Esophagus squamous epithelium (tissue), 4 donors: ENCODE data around the gene MESD.

Experiments
- POLR2A ChIP-seq, 4 donors: fragments of 450-650 bp; IDR thresholded peaks; one replicate each; pipeline ENCODE4 v1.6.1; 2017; ENCODE audit warnings: antibody characterized with exemption in 4 of 4, mild to moderate bottlenecking in 4 of 4, moderate library complexity in 3 of 4
- TF ChIP-seq, protein P1 (sequence below), 6 experiments: fragments of 450-650 bp in 4 of 6; fragments of 200-600 bp in 2 of 6; sonication (generic) in 2 of 6; IDR thresholded peaks; one replicate each; pipeline ENCODE4 v1.5.1; 2016 to 2019; ENCODE audit warnings: antibody characterized with exemption in 6 of 6, mild to moderate bottlenecking in 4 of 6, moderate library complexity in 4 of 6

DNA sequence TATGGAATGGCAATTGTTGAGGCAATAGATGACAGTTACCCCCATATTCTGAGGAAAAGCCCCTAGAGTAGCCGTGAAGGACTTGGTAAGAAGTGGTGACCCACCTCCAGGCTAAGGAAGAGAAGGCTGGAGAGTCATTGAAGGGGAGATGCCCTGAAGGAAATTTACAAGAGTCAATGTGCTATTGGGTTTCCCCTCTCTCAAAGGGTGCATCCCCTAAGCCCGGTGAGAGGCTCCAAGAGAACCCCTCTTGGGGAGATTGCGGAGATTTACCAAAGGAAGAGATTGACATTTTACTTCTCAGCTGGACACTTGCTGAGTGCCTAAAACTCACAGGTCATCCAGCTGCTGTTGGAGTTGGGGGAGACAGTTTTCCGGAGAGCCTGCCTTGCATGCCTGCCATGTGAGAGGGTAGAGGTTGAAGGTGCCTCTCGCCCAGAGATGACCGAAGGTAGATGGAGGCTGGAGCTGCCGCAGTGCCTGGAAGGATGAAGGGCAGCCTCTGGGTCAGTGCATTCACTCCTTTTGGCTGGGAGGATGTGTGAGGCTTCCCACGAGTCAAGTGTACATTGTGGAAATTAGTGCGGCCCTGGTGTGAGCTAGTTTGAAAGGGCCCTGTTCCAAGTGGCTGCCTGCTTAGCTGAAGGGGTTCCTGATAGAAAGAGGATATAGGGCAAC is 30.7 kb downstream of the MESD start:
- TF ChIP-seq, protein P1, sequence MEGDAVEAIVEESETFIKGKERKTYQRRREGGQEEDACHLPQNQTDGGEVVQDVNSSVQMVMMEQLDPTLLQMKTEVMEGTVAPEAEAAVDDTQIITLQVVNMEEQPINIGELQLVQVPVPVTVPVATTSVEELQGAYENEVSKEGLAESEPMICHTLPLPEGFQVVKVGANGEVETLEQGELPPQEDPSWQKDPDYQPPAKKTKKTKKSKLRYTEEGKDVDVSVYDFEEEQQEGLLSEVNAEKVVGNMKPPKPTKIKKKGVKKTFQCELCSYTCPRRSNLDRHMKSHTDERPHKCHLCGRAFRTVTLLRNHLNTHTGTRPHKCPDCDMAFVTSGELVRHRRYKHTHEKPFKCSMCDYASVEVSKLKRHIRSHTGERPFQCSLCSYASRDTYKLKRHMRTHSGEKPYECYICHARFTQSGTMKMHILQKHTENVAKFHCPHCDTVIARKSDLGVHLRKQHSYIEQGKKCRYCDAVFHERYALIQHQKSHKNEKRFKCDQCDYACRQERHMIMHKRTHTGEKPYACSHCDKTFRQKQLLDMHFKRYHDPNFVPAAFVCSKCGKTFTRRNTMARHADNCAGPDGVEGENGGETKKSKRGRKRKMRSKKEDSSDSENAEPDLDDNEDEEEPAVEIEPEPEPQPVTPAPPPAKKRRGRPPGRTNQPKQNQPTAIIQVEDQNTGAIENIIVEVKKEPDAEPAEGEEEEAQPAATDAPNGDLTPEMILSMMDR (IDR thresholded peaks at IDR 0.05): no peak
- TF ChIP-seq POLR2A (IDR thresholded peaks at IDR 0.05): no peak
